ENCODE measurements around the gene KLHL41. TPM values are rescaled to one million over a fixed set of nuclear protein-coding genes. Genes with fewer than 3 reads are reported as not detected.
"Not testable (repeated sequence)": the region's sequence is repeated elsewhere in the genome, so short reads cannot be mapped to it uniquely, and the experiment has no call there.

The KLHL41 gene
- total RNA-seq, 1 donor from 2014 or later, result 139 TPM

DNA sequence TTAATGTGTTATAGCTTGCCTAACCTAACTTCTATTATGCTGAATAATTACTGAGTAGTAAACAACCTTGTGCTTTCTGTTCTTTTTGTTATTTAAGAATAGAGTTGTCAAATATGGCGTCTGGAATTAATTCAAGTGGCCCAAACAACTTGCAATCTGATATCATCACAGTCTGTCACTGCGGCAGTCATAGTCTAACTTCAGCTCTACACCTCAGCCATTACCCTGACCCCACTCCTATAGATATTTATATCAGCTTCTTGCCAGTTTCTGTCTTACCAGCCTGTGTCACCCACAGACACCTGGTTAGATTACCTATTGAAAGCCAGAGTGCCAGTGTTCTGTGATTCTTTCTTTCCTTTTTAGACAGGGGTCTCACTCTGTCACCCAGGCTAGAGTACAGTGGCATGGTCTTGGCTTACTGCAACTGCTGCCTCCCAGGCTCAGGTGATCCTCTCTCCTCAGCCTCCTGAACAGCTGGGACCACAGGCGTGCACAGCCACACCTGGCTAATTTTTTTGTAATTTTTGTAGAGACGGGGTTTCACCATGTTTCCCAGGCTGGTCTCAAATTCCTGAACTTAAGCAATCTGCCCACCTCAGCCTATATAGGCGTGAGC lies 14.1 kb upstream of the KLHL41 start:
- intact Hi-C loops (cut with DNase I), result no loop called here
- ATAC-seq (ENCODE audit: poor library complexity), result no peak
- DNase-seq, result no peak

DNA sequence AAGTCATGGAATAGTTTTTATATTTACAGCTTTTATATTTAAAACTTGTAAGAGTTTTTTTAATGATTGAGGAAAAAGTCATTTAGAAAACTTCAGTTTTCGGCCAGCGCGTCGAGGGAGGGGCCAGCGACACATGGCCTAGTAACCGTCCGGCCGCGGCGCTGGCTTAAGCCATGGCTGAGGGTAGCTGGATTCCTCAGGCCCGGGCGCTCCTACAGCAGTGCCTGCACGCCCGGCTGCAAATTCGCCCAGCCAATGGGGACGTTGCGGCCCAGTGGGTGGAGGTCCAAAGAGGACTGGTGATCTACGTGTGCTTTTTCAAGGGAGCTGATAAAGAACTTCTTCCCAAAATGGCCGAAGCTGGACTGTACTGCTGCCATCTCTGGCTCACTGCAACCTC lies 4.9 kb upstream of the KLHL41 start:
- intact Hi-C loops (cut with DNase I), result no loop called here
- DNase-seq, result no peak

DNA sequence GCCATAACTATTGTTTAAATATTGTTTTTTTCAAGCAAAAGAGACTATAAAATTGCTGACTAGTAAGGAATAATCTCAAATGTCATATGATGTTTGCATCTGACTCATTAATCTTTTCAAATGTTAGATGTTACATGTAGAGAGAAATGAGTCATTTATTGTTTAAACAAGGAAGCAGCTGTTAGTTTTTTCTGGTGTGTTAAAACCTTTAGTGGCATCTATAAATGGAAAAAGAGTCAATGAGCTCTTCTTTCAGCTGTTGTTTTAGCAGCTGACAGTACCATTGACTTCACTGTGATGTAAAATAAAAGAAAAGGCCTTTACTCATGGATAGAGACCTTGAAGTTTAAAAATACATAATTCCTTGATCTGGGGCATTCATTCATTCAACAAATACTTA lies 1.8 kb upstream of the KLHL41 start:
- DNase-seq (no peak), ATAC-seq (ENCODE audit: poor library complexity) (no peak)
- intact Hi-C loops (cut with DNase I), result no loop called here

More for the DNA sequence above, 4.9 kb upstream of the KLHL41 start:
- ATAC-seq (ENCODE audit: poor library complexity), result no peak

DNA sequence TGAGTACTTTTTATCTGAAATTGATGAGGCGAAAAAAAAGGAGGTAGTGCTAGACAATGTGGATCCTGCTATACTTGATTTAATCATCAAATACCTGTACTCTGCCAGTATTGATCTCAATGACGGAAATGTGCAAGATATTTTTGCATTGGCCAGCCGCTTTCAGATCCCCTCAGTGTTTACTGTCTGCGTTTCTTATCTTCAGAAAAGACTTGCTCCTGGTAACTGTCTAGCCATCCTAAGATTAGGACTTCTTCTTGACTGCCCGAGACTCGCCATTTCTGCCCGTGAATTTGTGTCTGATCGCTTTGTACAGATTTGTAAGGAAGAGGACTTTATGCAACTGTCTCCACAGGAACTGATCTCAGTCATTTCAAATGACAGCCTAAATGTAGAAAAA lies 453 bp downstream of the KLHL41 start:
- peak; percentile 8 for ATAC-seq (ENCODE audit: poor library complexity)
- intact Hi-C loops (cut with DNase I), result no loop called here
- DNase-seq, result no peak

DNA sequence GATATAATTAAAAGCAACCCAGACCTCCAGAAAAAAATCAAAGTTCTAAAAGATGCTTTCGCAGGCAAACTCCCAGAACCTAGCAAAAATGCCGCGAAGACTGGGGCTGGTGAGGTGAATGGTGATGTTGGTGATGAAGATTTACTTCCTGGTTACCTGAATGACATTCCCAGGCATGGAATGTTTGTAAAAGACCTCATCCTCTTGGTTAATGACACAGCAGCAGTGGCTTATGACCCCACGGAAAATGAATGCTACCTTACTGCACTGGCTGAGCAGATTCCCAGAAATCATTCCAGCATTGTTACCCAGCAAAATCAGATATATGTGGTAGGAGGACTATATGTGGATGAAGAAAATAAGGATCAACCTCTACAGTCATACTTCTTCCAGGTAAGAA lies 994 bp downstream of the KLHL41 start:
- no peak for DNase-seq
- peak; percentile 3 for ATAC-seq (ENCODE audit: poor library complexity)
- intact Hi-C loops (cut with DNase I), result no loop called here

DNA sequence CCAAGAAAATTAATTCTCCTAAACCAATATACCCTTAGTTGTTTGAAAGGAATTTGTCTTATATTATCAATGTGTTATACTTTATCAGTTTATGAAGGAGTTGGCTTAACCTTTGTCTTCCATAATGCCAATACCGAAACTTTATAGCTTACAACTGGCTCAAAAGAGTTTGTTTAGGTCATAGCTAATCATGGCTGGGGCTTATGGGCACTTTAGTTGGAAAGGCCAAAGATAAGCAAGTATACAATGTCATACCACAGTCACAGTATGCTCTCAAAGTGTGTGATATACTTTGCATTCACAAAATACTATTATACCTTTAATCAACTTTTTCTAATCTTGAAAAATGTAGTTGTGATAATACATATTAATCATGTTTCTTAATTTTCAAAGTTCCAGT lies 2.3 kb downstream of the KLHL41 start:
- ATAC-seq (ENCODE audit: poor library complexity) (no peak), DNase-seq (no peak)
- intact Hi-C loops (cut with DNase I), result no loop called here

DNA sequence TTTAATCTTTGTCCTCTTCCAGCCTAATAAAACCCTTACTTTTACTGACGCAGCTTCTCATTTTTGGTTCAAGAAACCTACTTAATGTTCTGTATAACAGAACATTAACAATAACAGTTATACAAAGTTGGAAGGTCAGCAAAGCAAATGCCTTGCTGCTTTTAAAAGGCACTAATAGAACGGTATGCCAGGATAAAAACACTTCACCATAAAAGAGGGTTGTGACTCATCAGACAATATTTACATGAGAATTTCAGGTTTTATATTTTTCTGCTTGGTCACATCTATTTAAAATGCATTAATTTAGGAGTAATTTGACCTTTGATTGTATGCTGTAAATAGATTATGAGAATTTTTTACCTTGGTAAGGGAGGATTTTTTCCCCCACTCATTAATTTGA lies 3.0 kb downstream of the KLHL41 start:
- intact Hi-C loops (cut with DNase I), result no loop called here
- no peak for DNase-seq
- ATAC-seq (ENCODE audit: poor library complexity), result no peak

DNA sequence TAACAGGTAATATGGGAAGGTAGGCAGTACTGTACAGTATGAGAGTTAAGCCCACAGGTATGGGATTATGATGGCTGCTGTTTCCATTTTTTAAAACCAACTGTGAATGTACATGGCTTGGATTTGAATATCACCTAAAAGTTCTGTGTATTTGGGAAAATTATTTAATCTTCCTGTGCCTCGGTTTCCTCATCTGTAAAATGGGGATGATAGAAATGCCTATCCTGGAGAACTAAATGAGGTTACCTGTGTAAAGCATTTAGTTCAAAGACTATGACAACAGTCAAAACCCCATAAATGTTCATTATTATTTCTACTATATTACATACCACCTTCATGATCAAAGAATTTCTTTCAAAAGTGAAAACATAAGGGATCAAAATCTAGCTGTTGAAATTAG lies 3.6 kb downstream of the KLHL41 start:
- ATAC-seq (ENCODE audit: poor library complexity) (no peak), DNase-seq (no peak)
- intact Hi-C loops (cut with DNase I), result no loop called here

DNA sequence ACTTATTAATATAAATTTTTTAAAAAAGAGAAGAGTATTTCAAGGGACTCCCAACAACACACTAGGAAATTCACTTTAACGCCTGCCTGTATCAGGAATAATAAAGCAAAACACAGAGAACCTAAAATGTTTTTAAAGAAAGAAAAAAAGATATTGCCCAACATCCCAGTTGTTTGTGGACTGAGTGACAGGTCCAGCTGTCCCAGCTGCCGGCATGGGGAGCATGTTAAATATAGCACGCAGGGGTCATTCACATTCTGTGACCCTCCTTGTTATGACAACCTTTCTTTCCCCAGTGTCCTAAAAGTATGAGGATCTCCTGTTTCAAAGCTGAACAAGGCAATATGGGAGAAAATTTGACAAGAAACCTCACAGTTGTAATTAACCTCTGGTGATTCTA lies 4.4 kb downstream of the KLHL41 start:
- intact Hi-C loops (cut with DNase I), result no loop called here
- DNase-seq, result no peak
- peak; percentile 70 for ATAC-seq (ENCODE audit: poor library complexity)

DNA sequence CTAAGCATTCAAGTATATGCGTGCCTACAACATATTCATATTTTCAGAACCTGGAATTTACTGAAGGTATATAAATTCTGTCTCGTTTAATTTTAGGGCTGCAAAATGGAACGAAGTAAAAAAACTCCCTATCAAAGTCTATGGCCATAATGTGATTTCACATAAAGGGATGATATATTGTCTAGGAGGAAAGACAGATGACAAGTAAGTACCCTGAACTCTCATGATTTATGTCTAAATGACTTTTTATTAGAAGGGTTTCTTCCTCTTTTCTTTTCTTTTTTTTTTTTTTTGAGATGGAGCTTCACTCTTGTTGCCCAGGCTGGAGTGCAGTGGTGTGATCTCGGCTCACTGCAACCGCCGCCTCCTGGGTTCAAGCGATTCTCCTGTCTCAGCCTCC lies 5.3 kb downstream of the KLHL41 start:
- DNase-seq; ATAC-seq (ENCODE audit: poor library complexity); intact Hi-C loops (cut with DNase I): not testable (repeated sequence)

DNA sequence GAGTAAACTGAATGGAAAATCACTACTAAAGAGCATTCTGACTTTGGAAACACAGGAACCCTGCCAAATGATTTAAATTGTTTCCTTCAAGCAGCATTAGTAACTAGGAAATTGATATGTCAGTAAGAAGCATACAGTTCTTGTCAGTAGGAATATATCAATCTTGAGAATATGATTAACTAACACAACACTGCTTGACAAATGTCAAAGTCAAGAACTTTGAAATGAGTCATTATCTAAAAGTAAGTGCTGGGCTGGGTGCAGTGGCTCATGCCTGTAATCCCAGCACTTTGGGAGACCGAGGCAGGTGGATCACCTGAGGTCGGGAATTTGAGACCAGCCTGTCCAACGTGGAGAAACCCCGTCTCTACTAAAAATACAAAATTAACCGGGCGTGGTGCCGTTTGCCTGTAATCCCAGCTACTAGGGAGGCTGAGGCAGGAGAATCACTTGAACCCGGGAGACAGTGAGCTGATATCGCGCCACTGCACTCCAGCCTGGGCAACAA lies 7.0 kb downstream of the KLHL41 start:
- DNase-seq; ATAC-seq (ENCODE audit: poor library complexity); intact Hi-C loops (cut with DNase I): not testable (repeated sequence)

DNA sequence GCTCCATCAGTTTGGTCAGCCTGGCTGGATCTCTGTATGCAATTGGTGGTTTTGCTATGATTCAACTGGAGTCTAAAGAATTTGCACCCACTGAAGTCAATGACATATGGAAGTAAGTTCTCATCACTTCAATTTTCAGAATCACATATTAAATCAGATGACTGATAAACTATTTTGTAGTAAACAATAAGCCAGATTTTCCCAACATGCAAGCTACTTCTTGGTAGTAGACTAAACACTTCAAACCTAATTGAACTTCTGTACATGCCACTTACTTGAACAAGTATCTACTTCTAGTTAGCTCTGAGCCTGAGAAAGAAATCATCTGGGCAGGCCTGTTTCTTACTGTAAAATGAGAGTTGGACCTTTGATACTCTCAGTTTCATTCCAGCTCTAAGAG lies 11.4 kb downstream of the KLHL41 start:
- intact Hi-C loops (cut with DNase I), result no loop called here
- DNase-seq, result no peak

DNA sequence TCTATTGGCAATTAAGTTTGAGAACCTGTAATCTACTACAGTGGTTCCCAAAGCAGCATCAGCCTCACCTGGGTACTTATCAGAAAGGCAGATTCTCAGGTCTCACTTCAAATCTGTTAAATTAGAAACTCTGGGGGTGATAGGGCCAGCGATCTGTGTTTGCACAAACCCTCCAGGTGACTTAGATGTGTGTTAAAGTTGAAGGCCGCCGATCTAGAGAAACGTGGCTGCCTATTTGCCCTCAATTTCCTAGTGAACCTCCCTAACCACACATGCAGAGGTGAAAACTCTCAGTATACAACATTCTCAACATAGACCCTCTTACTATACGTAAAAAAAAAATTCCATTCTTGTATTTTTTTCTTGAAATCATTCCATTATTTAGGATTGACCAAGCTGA lies 14.2 kb downstream of the KLHL41 start:
- DNase-seq, result no peak
- intact Hi-C loops (cut with DNase I), result no loop called here
- ATAC-seq (ENCODE audit: poor library complexity), result no peak

More for the DNA sequence above, 11.4 kb downstream of the KLHL41 start:
- no peak for ATAC-seq (ENCODE audit: poor library complexity)

DNA sequence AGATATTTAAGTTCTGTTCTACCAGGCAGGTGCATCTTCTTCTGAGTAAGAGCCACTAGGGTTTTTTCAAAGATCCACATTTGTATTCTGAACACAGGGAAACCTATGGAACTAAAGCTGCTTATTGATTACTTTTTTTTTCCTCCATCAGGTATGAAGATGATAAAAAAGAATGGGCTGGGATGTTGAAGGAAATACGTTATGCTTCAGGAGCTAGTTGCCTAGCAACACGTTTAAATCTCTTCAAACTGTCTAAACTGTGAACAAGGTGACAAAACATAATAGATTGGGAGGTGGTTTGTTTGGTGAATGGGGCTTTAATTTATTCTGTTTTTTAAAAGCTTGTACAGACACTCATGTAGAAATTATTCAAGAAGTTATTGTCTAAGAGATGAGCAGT lies 15.9 kb downstream of the KLHL41 start:
- intact Hi-C loops (cut with DNase I), result no loop called here
- ATAC-seq (ENCODE audit: poor library complexity), result no peak
- DNase-seq, result no peak

DNA sequence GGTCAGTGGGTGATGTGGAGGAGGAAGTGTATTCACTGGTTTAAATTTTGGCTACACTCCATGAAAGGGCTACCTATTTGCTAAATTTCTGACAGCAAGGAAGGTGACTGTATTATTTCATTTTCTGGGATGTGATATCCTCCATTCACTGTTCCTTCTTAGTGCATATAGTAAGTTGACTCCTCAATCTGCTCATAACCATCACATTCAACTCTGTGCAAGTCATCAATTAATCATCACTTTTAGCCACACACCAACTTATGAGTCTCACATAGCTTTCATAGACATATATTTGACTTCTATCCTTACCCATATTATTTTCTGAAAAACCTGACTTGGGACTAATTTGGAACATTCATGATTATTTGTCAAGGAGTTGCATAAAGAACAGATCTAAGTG lies 16.9 kb downstream of the KLHL41 start:
- no peak for DNase-seq
- no peak for ATAC-seq (ENCODE audit: poor library complexity)
- intact Hi-C loops (cut with DNase I), result no loop called here

DNA sequence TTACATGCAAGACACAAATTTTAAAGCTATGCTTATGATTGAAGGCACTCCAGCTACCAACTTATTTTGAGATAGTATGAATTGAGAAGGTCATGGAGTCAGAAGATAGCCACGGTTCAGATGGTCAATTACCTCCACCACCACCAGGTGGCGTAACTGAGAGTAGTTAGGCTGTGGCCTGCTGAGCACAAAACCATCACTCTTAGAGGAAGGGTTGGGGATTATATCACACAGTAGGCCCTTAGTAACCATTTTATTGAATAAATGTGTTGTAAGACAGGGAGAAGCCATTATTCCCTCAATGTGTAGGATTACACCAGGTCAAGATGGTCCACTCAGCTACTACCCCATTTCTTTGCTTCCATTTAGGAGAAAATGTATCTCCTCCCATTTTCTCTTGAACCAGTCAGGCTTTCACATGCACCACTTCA lies 18.8 kb downstream of the KLHL41 start:
- DNase-seq (peak; percentile 65), ATAC-seq (ENCODE audit: poor library complexity) (peak; percentile 81)
- intact Hi-C loops (cut with DNase I), result no loop called here

DNA sequence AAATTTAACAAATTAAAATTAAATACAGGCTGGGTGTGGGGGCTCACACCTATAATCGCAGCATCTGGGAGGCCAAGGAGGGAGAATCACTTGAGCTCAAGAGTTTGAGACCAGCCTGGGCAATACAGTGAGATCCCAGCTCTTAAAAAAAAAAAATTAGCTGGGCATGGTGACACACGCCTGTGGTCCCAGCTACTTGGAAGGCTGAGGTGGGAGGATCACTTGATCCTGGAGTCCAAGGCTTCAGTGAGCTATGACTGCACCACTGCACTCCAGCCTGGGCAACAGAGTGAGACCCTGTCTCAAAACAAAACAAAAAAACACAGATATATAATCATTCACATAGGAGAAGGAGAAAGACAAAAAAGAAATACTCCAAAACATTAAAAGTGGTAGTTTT lies 30.0 kb downstream of the KLHL41 start:
- ATAC-seq (ENCODE audit: poor library complexity); intact Hi-C loops (cut with DNase I); DNase-seq: not testable (repeated sequence)

DNA sequence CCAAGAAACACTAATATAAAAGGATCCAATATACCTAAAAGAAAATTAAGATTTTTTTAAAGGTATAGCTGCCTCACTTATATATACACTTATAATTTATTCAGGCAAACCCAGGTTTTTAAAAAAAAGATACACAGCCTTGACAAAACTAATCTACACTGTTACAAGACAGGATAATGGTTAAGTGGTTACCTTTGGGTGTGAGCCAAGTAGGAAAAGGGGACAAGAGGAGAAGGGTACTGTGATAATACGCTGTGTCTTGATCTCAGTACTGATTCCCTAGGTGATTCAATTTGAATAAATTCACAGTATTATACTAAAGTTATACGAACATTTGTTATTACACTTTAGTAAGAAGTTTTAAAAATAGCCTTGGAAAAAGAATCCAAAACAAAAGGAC lies 30.6 kb downstream of the KLHL41 start:
- intact Hi-C loops (cut with DNase I), result no loop called here

DNA sequence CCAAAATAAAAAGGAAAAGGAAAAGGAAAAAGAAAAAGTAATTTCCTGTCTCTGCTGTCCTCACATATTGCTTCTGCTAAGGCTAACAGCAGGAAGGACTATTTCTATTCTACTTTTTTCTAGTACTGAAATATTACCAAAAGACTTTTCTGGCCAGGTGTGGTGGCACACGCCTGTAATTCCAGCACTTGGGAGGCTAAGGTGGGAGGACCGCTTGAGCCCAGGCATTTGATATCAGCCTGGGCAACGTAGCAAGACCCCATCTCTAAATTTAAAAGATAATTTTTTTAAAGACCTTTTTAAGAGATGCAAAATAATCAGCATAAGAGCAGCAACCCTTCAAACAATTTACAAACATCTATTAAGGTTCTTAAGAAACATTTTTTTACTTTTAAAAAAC lies 32.9 kb downstream of the KLHL41 start:
- ATAC-seq (ENCODE audit: poor library complexity) (no peak), DNase-seq (no peak)
- intact Hi-C loops (cut with DNase I), result no loop called here

More for the DNA sequence above, 30.6 kb downstream of the KLHL41 start:
- ATAC-seq (ENCODE audit: poor library complexity) (no peak), DNase-seq (no peak)

DNA sequence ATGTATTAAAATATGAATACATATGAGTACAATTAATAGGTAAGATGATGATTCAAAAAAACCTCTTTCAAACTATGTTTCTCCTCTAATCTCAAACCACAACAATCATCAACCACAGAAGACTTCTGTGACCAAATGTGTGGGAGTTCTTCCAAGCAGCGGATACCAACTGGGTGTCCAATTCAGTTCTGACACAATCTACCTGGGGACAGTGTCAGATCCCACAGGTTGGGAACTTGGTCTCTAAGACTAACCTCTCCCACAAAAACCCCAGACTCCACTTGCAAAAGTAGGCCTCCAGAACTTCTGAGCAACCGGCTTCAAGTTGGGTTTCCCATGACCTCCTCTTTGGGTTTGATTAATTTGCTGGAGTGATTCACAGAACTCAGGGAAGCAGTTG lies 37.3 kb downstream of the KLHL41 start:
- DNase-seq, result no peak
- ATAC-seq (ENCODE audit: poor library complexity), result no peak
- intact Hi-C loops (cut with DNase I), result no loop called here

DNA sequence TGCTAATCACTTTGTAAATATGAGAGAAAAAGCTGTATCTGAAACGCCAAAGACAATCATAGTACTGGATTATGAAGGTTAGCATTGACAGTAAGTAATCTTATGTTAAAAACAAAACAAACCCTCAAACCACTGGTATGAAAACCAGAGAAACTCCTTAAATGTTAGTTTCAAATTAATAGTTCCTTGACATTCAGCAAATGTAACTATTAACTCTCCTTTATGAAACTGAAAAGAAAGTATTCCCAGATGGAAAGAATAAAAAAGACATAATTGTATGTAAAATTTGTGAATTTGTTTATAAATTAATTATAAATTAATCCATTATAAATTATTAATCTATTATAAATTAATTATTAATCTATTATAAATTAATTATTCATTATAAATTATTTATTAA lies 51.9 kb downstream of the KLHL41 start:
- intact Hi-C loops (cut with DNase I), result no loop called here
- DNase-seq, result no peak
- no peak for ATAC-seq (ENCODE audit: poor library complexity)

Measured in Right ventricle myocardium superior (tissue), 1 donor.